IMR-90 (cell line): ENCODE results near the gene CDC42BPA. TPM values are rescaled to one million over a fixed set of nuclear protein-coding genes. Genes with fewer than 3 reads are reported as not detected.
A peak's percentile ranks its signal among the peaks of the same experiment; 100 is the strongest.

ENCODE experiments used
- ATAC-seq: fragments of 200-7000 bp; cut with Tn5 transposase; 2 replicates; pipeline ENCODE4 v1.9.1; 2020; ENCODE audit warnings: low read depth, mild to moderate bottlenecking, moderate library complexity
- BruUV-seq: library from RNA; stranded (reverse); fragments of 400-500 nt; replicated peaks from 2 replicates; lab custom pipeline; 2021; lab: Mats Ljungman, UMichigan
- CTCF ChIA-PET: fragments of 300-600 bp; formaldehyde crosslinking; extraction: SDS; loops from one replicate; lab custom pipeline; 2021; ENCODE audit warnings: antibody characterized with exemption; lab: Yijun Ruan, JAX
- POLR2A ChIA-PET: fragments of 300-600 bp; sonication (Branson Sonifier 250); formaldehyde crosslinking; loops from one replicate; lab custom pipeline; 2022; ENCODE audit warnings: antibody characterized with exemption; ENCODE audit not compliant: unreplicated experiment; lab: Charles Lee
- DNase-seq: peaks from one replicate; pipeline ENCODE4 v3.0.0; 2013
- H2AFZ ChIP-seq: replicated peaks from 2 replicates; pipeline ENCODE3; 2013; ENCODE audit warnings: low read length, mild to moderate bottlenecking; ENCODE audit not compliant: poor library complexity
- H2AK5ac ChIP-seq: 2 replicates; pipeline ENCODE4 v1.6.1; 2013; ENCODE audit warnings: low read depth, low read length, inconsistent platforms
- H2AK9ac ChIP-seq: replicated peaks from 2 replicates; pipeline ENCODE3; 2013; ENCODE audit warnings: mild to moderate bottlenecking, low read depth, low read length, moderate library complexity; ENCODE audit not compliant: poor library complexity
- H2BK120ac ChIP-seq: 2 replicates; pipeline ENCODE4 v1.6.1; 2013; ENCODE audit warnings: low read depth, low read length, inconsistent platforms
- H2BK15ac ChIP-seq: 3 replicates; pipeline ENCODE4 v1.6.1; 2013; ENCODE audit warnings: low read depth, low read length, inconsistent platforms
- H2BK20ac ChIP-seq: 2 replicates; pipeline ENCODE4 v1.6.1; 2013; ENCODE audit warnings: low read depth, mild to moderate bottlenecking, inconsistent platforms, low read length, moderate library complexity
- H2BK5ac ChIP-seq: 2 replicates; pipeline ENCODE4 v1.6.1; 2013; ENCODE audit warnings: mild to moderate bottlenecking, low read depth, low read length, inconsistent platforms; ENCODE audit not compliant: poor library complexity, severe bottlenecking
- H3K14ac ChIP-seq: replicated peaks from 2 replicates; pipeline ENCODE4 v1.6.1; 2013; ENCODE audit warnings: low read depth, low read length, inconsistent platforms
- H3K18ac ChIP-seq: 2 replicates; pipeline ENCODE4 v1.6.1; 2013; ENCODE audit warnings: low read depth, low read length, control low read depth
- H3K23ac ChIP-seq: 2 replicates; pipeline ENCODE4 v1.6.1; 2013; ENCODE audit warnings: low read depth, low read length, inconsistent platforms
- H3K27ac ChIP-seq: 2 replicates; pipeline ENCODE4 v1.5.1; 2013; ENCODE audit warnings: mild to moderate bottlenecking, control low read depth, low read length; ENCODE audit not compliant: insufficient read depth
- H3K27me3 ChIP-seq: 2 replicates; pipeline ENCODE4 v1.6.1; 2013; ENCODE audit warnings: low read length; ENCODE audit not compliant: control insufficient read depth, insufficient read depth
- H3K36me3 ChIP-seq: 2 replicates; pipeline ENCODE4 v1.6.1; 2013; ENCODE audit warnings: low read length, mixed read lengths; ENCODE audit not compliant: control insufficient read depth, insufficient read depth
- H3K4ac ChIP-seq: 2 replicates; pipeline ENCODE4 v1.6.1; 2013; ENCODE audit warnings: low read depth, low read length, inconsistent platforms
- H3K4me1 ChIP-seq: 2 replicates; pipeline ENCODE4 v1.6.1; 2013; ENCODE audit warnings: low read length, mixed read lengths; ENCODE audit not compliant: control insufficient read depth, insufficient read depth
- H3K4me2 ChIP-seq: 2 replicates; pipeline ENCODE4 v1.6.1; 2013; ENCODE audit warnings: low read depth, mild to moderate bottlenecking, control low read depth, low read length, moderate library complexity
- H3K4me3 ChIP-seq: 2 replicates; pipeline ENCODE4 v1.5.1; 2013; ENCODE audit warnings: low read depth, mild to moderate bottlenecking, control low read depth, low read length, moderate library complexity; ENCODE audit not compliant: insufficient read depth
- H3K56ac ChIP-seq: 2 replicates; pipeline ENCODE4 v1.6.1; 2013; ENCODE audit warnings: low read length, inconsistent platforms; ENCODE audit not compliant: insufficient read depth; ENCODE audit errors: extremely low read depth
- H3K79me1 ChIP-seq, 2 experiments: 2 replicates each; pipeline ENCODE4 v1.6.1; 2013; ENCODE audit warnings: low read length in 2 of 2, inconsistent platforms in 1 of 2, low read depth in 1 of 2
- H3K9ac ChIP-seq: 2 replicates; pipeline ENCODE4 v1.6.1; 2013; ENCODE audit warnings: low read depth, low read length, control low read depth
- H3K9me1 ChIP-seq: 2 replicates; pipeline ENCODE4 v1.6.1; 2013; ENCODE audit warnings: low read length, inconsistent platforms; ENCODE audit not compliant: insufficient read depth
- H3K9me3 ChIP-seq: 2 replicates; pipeline ENCODE4 v1.6.1; 2013; ENCODE audit warnings: low read length; ENCODE audit not compliant: control insufficient read depth, insufficient read depth
- H4K20me1 ChIP-seq: 2 replicates; pipeline ENCODE4 v1.6.1; 2013; ENCODE audit warnings: low read length, inconsistent platforms; ENCODE audit not compliant: insufficient read depth
- H4K5ac ChIP-seq: 2 replicates; pipeline ENCODE4 v1.6.1; 2013; ENCODE audit warnings: mild to moderate bottlenecking, low read depth, low read length, control low read depth
- H4K8ac ChIP-seq, 2 experiments: 2 replicates each; pipeline ENCODE4 v1.6.1; 2013; ENCODE audit warnings: low read depth in 2 of 2, low read length in 2 of 2, control low read depth in 1 of 2, inconsistent platforms in 1 of 2
- H4K91ac ChIP-seq: 2 replicates; pipeline ENCODE4 v1.6.1; 2013; ENCODE audit warnings: low read depth, low read length, inconsistent platforms; ENCODE audit not compliant: insufficient read depth
- BHLHE40 ChIP-seq: fragments of 150-350 bp; IDR thresholded peaks from 2 replicates; pipeline ENCODE4 v1.6.1; 2016; ENCODE audit warnings: mild to moderate bottlenecking, low read depth, low read length
- CEBPB ChIP-seq: IDR thresholded peaks from 2 replicates; pipeline ENCODE4 v1.6.1; 2012; ENCODE audit warnings: low read depth, low read length, improper control_type of control experiment
- CHD1 ChIP-seq: IDR thresholded peaks from 2 replicates; pipeline ENCODE4 v1.6.1; 2012; ENCODE audit warnings: low read depth, low read length, improper control_type of control experiment
- CTCF ChIP-seq: conservative IDR thresholded peaks from 2 replicates; pipeline ENCODE4 v1.5.1; 2012; ENCODE audit warnings: mild to moderate bottlenecking, low read depth, low read length, improper control_type of control experiment
- ELK1 ChIP-seq: fragments of 150-350 bp; IDR thresholded peaks from 2 replicates; pipeline ENCODE4 v1.6.1; 2016; ENCODE audit warnings: low read depth, mild to moderate bottlenecking, low read length, moderate library complexity, borderline replicate concordance
- FOS ChIP-seq: fragments of 150-350 bp; IDR thresholded peaks from 2 replicates; pipeline ENCODE4 v1.6.1; 2016; ENCODE audit warnings: low read depth, low read length
- MAFK ChIP-seq: IDR thresholded peaks from 2 replicates; pipeline ENCODE4 v1.6.1; 2012; ENCODE audit warnings: low read depth, low read length, improper control_type of control experiment
- MAZ ChIP-seq: IDR thresholded peaks from 2 replicates; pipeline ENCODE4 v1.6.1; 2012; ENCODE audit warnings: low read depth, mild to moderate bottlenecking, low read length, improper control_type of control experiment, moderate library complexity, borderline replicate concordance
- NFE2L2 ChIP-seq: fragments of 150-350 bp; IDR thresholded peaks from 2 replicates; pipeline ENCODE4 v1.6.1; 2016; ENCODE audit warnings: low read depth, mild to moderate bottlenecking, low read length
- POLR2A ChIP-seq: IDR thresholded peaks from 2 replicates; pipeline ENCODE4 v1.6.1; 2012; ENCODE audit warnings: mild to moderate bottlenecking, low read depth, low read length
- RAD21 ChIP-seq: IDR thresholded peaks from 2 replicates; pipeline ENCODE4 v1.6.1; 2012; ENCODE audit warnings: low read length, improper control_type of control experiment
- RCOR1 ChIP-seq: IDR thresholded peaks from 2 replicates; pipeline ENCODE4 v1.6.1; 2012; ENCODE audit warnings: mild to moderate bottlenecking, low read length, improper control_type of control experiment; ENCODE audit not compliant: insufficient replicate concordance
- RFX5 ChIP-seq: IDR thresholded peaks from 2 replicates; pipeline ENCODE4 v1.8.0; 2012; ENCODE audit warnings: low read depth, mild to moderate bottlenecking, low read length, moderate library complexity
- SMC3 ChIP-seq: fragments of 150-350 bp; IDR thresholded peaks from 2 replicates; pipeline ENCODE4 v1.6.1; 2016; ENCODE audit warnings: low read depth, mild to moderate bottlenecking, antibody characterized with exemption, low read length, moderate library complexity
- WGBS, 2 experiments: methylation state at CpG; one replicate each; pipeline versions ENCODE4 v1.1.5 to v1.1.7; 2013; ENCODE audit warnings: missing lambda C conversion rate in 2 of 2; ENCODE audit not compliant: insufficient read length in 1 of 2; ENCODE audit errors: extremely low coverage in 2 of 2; 5-methylcytosine and 5-hydroxymethylcytosine counted together
- dilution Hi-C: fragments of 300-500 bp; cut with HindIII; formaldehyde crosslinking; loops from one replicate; pipeline ENCODE4 v1.14.3; 2018; ENCODE audit warnings: low sequenced_read_pairs; ENCODE audit not compliant: unreplicated experiment
- in situ Hi-C: fragments of 300-500 bp; cut with MboI; formaldehyde crosslinking; loops from 3 replicates; pipeline ENCODE4 v1.14.3; 2019; ENCODE audit warnings: low sequenced_read_pairs, inconsistent platforms, mixed read lengths
- intact Hi-C: fragments of 100-400 bp; cut with micrococcal nuclease; formaldehyde crosslinking; loops from 2 replicates; pipeline ENCODE4 v1.10.0; 2022
- polyA plus RNA-seq, 3 experiments: library from polyadenylated mRNA; depleted of rRNA; stranded (reverse); fragments of >200 nt; gene quantifications; 2 replicates each; pipeline ENCODE4 v1.2.3, GENCODE V29; 2012; ENCODE audit warnings: low replicate concordance in 1 of 3
- total RNA-seq: library from RNA; depleted of rRNA; stranded (reverse); fragments of >200 nt; gene quantifications from 2 replicates; pipeline ENCODE4 v1.2.3, GENCODE V29; 2012
- TF ChIP-seq, protein P1 (sequence below): fragments of 150-350 bp; IDR thresholded peaks from 2 replicates; pipeline ENCODE4 v1.6.1; 2017; ENCODE audit warnings: mild to moderate bottlenecking, antibody characterized with exemption, low read length, low read depth

The CDC42BPA gene
- total and polyA plus RNA-seq, 2 of the 4 experiments (the other 2 are of a cell fraction) = 9.4 to 27.8 TPM

DNA sequence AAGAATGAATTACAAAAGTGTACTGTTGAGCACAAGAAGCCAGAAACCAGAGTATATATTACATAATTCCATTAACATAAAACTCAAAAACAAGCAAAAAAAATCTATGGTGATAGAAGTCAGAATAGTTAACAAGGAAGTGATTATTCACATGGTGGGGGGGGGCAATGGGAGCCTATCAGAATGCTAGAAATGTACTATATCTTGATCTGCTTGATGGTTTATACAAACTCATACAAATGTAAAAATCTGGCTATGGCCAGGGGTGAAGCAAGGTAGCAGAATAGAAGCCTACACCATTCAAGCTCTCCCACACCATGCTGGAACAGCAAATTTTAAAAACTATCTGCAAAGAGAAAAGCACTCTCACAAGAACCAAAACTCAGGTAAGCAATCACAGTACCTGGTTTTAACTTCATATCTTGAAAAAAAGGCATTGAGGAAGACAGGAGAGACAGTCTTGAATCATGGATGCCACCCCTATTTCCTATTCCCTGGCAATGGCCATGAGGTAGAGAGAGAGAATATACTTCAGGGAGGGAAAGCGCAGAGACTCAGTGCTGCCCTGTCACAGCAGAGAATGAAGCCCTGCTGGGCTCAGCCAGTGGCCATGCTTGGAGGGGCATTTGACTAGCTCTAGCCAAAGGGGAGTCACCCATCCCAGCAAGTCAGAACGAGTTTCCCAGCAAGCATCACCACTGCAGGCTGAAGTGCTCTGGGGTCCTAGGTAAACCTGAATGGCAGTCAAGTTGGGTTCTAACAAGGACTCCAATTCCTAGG is 73.8 kb downstream of the CDC42BPA start:
- Histone ChIP-seq H3K56ac (no peak overlapping the region), H2AK9ac (peak overlapping the region; percentile 63), H2BK120ac (no peak overlapping the region), H2BK5ac (no peak overlapping the region), H3K4me3 (no peak overlapping the region), H3K9ac (no peak overlapping the region), H2AFZ (no peak overlapping the region), H3K9me3 (no peaks in the 10 kb centered on the region), H3K36me3 (no peaks in the 10 kb centered on the region), H3K9me1 (peaks cover 7% of the 10 kb centered on the region; the same call in 1 of the 2 replicates), H3K23ac (no peak overlapping the region), H3K4ac (no peak overlapping the region), H3K4me2 (no peak overlapping the region), H2AK5ac (no peak overlapping the region), H4K91ac (no peak overlapping the region), H4K20me1 (peaks cover 20% of the 10 kb centered on the region), H3K27ac (no peak overlapping the region), H2BK15ac (no peak overlapping the region), H3K18ac (no peak overlapping the region), H3K4me1 (no peaks in the 10 kb centered on the region; the same call in 1 of the 2 replicates), H3K27me3 (no peaks in the 10 kb centered on the region), H3K14ac (no peak overlapping the region), H4K8ac (no peak overlapping the region), H3K79me1 (peaks cover 14 to 54% of the 10 kb centered on the region in 2 experiments), H4K5ac (no peak overlapping the region), H2BK20ac (no peak overlapping the region)
- in situ Hi-C loops = loop anchor here (25.0 kb wide), 1 partner anchor 193 kb away; no protein-coding TSS in a partner anchor
- intact Hi-C loops = no loop called here
- no CpG with 5 or more reads among the region's 2 CpGs for WGBS, 2 experiments
- dilution Hi-C loops = no loop called here
- DNase-seq = no peak
- ChIA-PET CTCF (interaction anchor here (0.6 kb wide), 1 partner anchor 590 kb away, joined by 4 read pairs; no protein-coding TSS in a partner anchor), POLR2A (no interaction called here)
- no peak for ATAC-seq
- BruUV-seq = no TSS peak
- TF ChIP-seq RFX5 (no peak), RCOR1 (no peak), CHD1 (no peak), MAZ (no peak), NFE2L2 (no peak), CTCF (no peak), CEBPB (no peak), MAFK (no peak), FOS (no peak), SMC3 (no peak), POLR2A (no peak), BHLHE40 (no peak), ELK1 (no peak), RAD21 (no peak)
- TF ChIP-seq, protein P1, sequence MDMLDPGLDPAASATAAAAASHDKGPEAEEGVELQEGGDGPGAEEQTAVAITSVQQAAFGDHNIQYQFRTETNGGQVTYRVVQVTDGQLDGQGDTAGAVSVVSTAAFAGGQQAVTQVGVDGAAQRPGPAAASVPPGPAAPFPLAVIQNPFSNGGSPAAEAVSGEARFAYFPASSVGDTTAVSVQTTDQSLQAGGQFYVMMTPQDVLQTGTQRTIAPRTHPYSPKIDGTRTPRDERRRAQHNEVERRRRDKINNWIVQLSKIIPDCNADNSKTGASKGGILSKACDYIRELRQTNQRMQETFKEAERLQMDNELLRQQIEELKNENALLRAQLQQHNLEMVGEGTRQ = no peak
